Testis (tissue), 3 donors: ENCODE measurements around the gene USP47. TPM values are rescaled to one million over a fixed set of nuclear protein-coding genes. Genes with fewer than 3 reads are reported as not detected.

Experiments used
- DNase-seq: peaks from one replicate; pipeline ENCODE4 v3.0.0-alpha.2; 2019
- H3K27ac ChIP-seq, 2 donors: fragments of 200-600 bp; sonication (generic); one replicate each; pipeline ENCODE4 v1.5.1; 2019
- H3K27me3 ChIP-seq: fragments of 200-600 bp; sonication (generic); one replicate; pipeline ENCODE4 v1.5.1; 2019
- H3K36me3 ChIP-seq: fragments of 200-600 bp; sonication (generic); one replicate; pipeline ENCODE4 v1.5.1; 2017; ENCODE audit warnings: low read depth; ENCODE audit errors: missing control alignments
- H3K4me1 ChIP-seq: fragments of 200-600 bp; sonication (generic); one replicate; pipeline ENCODE4 v1.5.1; 2019
- H3K4me3 ChIP-seq, 2 donors: fragments of 200-600 bp; sonication (generic); one replicate each; pipeline ENCODE4 v1.5.1; 2017 to 2019
- H3K9me3 ChIP-seq: fragments of 200-600 bp; sonication (generic); one replicate; pipeline ENCODE4 v1.5.1; 2017
- CTCF ChIP-seq, 3 experiments: fragments of 450-650 bp in 2 of 3; fragments of 200-600 bp in 1 of 3; sonication (generic) in 1 of 3; IDR thresholded peaks; one replicate each; pipeline ENCODE4 v1.5.1; 2016 to 2019; ENCODE audit warnings: antibody characterized with exemption in 3 of 3, mild to moderate bottlenecking in 2 of 3, moderate library complexity in 1 of 3
- POLR2A ChIP-seq: fragments of 450-650 bp; IDR thresholded peaks from one replicate; pipeline ENCODE4 v1.6.1; 2017; ENCODE audit warnings: antibody characterized with exemption, mild to moderate bottlenecking, moderate library complexity
- WGBS, 2 donors: methylation state at CpG; one replicate each; pipeline ENCODE4 v1.1.5; 2018; 5-methylcytosine and 5-hydroxymethylcytosine counted together
- intact Hi-C: fragments of 100-400 bp; cut with DNase I; formaldehyde crosslinking; loops from one replicate; pipeline ENCODE4 v1.15.1; 2023; ENCODE audit warnings: low total_unique reads
- polyA plus RNA-seq: library from polyadenylated mRNA; stranded (reverse); fragments of 350-450 nt; fragmentation: Illumina TruSeq; extraction: RNeasy Lipid Tissue Mini Kit (QIAGEN cat#74804); gene quantifications from one replicate; pipeline ENCODE4 v1.2.3, GENCODE V29; 2014; ENCODE audit warnings: low read depth, low replicate concordance; ENCODE audit not compliant: insufficient read depth
- total RNA-seq, 2 donors: library from RNA; depleted of rRNA; stranded (reverse); fragments of >200 nt; gene quantifications; one replicate each; pipeline ENCODE4 v1.2.3, GENCODE V29; 2016

The USP47 gene
- total and polyA plus RNA-seq, 3 donors from 2014 or later, result 35.1 to 111 (median 102) TPM

DNA sequence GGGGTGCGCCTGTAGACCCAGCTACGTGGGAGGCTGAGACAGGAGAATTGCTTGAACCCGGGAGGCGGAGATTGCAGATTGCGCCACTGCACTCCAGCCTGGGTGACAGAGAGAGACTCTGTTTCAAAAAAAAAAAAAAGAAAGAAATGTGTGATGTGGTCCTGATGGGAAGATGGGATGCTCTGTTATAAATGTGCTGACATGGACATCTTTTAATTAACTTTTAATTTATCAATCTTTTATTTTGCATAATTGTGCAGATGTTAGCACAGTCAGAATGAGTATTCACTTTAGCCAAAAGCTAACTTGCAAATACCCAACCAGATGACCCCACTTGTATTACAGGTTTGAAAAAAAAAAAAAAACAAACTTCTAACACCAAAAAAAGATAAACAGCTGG, 23.8 kb upstream of the USP47 start:
- TF ChIP-seq CTCF (IDR thresholded peaks at IDR 0.05), result no peak
- no peak for TF ChIP-seq POLR2A
- Histone ChIP-seq H3K27me3 (no peaks in the 10 kb centered on the region), H3K9me3 (no peaks in the 10 kb centered on the region), H3K4me1 (no peaks in the 10 kb centered on the region), H3K36me3 (no peaks in the 10 kb centered on the region), H3K27ac (no peak overlapping the region), H3K4me3 (no peak overlapping the region)
- no peak for DNase-seq
- WGBS, 2 donors, result 92 to 93% methylated on average over 5 of the region's 5 CpGs
- intact Hi-C loops, result no loop called here

GRCh38 chr11:11818529-11819121, 23.1 kb upstream of the USP47 start:
- Histone ChIP-seq H3K27ac (no peak overlapping the region), H3K27me3 (no peaks in the 10 kb centered on the region), H3K36me3 (no peaks in the 10 kb centered on the region), H3K4me3 (no peak overlapping the region), H3K4me1 (no peaks in the 10 kb centered on the region), H3K9me3 (no peaks in the 10 kb centered on the region)
- no peak for DNase-seq
- WGBS, 2 donors, result 64 to 81% methylated on average over 2 of the region's 2 CpGs
- TF ChIP-seq CTCF (IDR thresholded peaks at IDR 0.05), result no peak
- TF ChIP-seq POLR2A, result no peak
- intact Hi-C loops, result no loop called here

GRCh38 chr11:11821899-11822298, 19.9 kb upstream of the USP47 start:
- Histone ChIP-seq H3K36me3 (no peaks in the 10 kb centered on the region), H3K27ac (no peak overlapping the region), H3K27me3 (no peaks in the 10 kb centered on the region), H3K4me1 (no peaks in the 10 kb centered on the region), H3K4me3 (no peak overlapping the region), H3K9me3 (no peaks in the 10 kb centered on the region)
- no peak for TF ChIP-seq POLR2A
- no peak for TF ChIP-seq CTCF (IDR thresholded peaks at IDR 0.05)
- 79 to 97% methylated on average over 3 of the region's 3 CpGs for WGBS, 2 donors
- intact Hi-C loops, result no loop called here
- DNase-seq, result no peak

DNA sequence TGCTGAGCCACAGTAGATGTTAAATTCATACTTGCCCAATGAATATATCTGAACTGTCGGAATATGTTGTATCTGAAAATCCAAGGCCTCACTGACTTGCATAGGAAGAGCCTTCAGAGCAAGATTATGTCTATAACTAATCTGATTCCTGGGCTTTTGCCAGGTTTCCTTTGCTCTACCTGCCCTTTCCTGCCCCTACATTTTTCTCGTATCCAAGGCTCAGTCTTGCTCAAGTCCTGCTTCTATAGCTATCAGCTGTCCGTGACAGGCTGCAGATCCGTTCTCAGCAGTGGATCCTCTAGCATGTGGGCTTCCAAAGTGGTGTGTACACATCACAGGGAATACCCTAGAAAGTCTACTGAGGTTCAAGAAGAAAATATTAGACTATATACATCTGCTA, 18.8 kb upstream of the USP47 start:
- H3K4me3 ChIP-seq, result no peak overlapping the region
- no peak for DNase-seq
- no peaks in the 10 kb centered on the region for H3K9me3 ChIP-seq
- no peaks in the 10 kb centered on the region for H3K4me1 ChIP-seq
- H3K36me3 ChIP-seq, result no peaks in the 10 kb centered on the region
- intact Hi-C loops, result no loop called here
- WGBS, 2 donors, result 86 to 91% methylated on average over 4 of the region's 4 CpGs
- H3K27me3 ChIP-seq, result no peaks in the 10 kb centered on the region
- TF ChIP-seq CTCF (IDR thresholded peaks at IDR 0.05) (no peak), POLR2A (no peak)
- no peak overlapping the region for H3K27ac ChIP-seq

DNA sequence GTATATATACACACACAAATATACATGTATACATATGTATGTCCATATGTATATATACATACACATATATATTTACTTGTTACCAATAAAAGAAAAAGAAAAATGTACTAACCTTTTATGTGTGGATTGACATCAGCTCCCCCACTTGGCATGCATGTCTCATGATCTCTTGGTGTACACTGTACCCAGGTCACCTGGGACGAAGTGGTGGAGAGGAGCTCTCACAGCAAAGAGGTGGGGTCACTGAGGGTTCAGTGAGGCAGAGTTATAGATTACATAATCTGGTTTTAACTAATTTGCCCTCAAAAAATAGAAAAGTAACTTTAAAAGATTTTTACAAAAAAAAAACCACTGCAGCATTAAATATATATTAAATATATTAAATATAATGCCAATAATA, 15.5 kb upstream of the USP47 start:
- Histone ChIP-seq H3K4me1 (no peaks in the 10 kb centered on the region), H3K36me3 (no peaks in the 10 kb centered on the region), H3K4me3 (no peak overlapping the region), H3K27me3 (no peaks in the 10 kb centered on the region), H3K27ac (no peak overlapping the region), H3K9me3 (no peaks in the 10 kb centered on the region)
- TF ChIP-seq CTCF (IDR thresholded peaks at IDR 0.05) (no peak), POLR2A (no peak)
- 91% methylated on average over 1 of the region's 1 CpG for WGBS, 2 donors
- intact Hi-C loops, result no loop called here
- DNase-seq, result no peak
